HCT116 (cell line): ENCODE data around the gene SYNE1. TPM values are rescaled to one million over a fixed set of nuclear protein-coding genes. Genes with fewer than 3 reads are reported as not detected.
A peak's percentile ranks its signal among the peaks of the same experiment; 100 is the strongest.

Experiments
- ATAC-seq: fragments of 200-7000 bp; cut with Tn5 transposase; 2 replicates; pipeline ENCODE4 v1.9.1; 2020; ENCODE audit warnings: mild to moderate bottlenecking, moderate library complexity
- BruUV-seq: library from RNA; stranded (reverse); fragments of 400-500 nt; replicated peaks from 2 replicates; lab custom pipeline; 2021; lab: Mats Ljungman, UMichigan
- CTCF ChIA-PET: fragments of 300-600 bp; sonication (Branson Sonifier 250); formaldehyde crosslinking; loops from one replicate; lab custom pipeline; 2021; ENCODE audit warnings: antibody characterized with exemption; lab: Charles Lee
- POLR2A ChIA-PET: fragments of 300-600, 350-600 bp; sonication (Branson Sonifier 250); formaldehyde crosslinking; loops from one replicate; lab custom pipeline; 2021; ENCODE audit warnings: antibody characterized with exemption; lab: Charles Lee
- RAD21 ChIA-PET, 2 experiments: fragments of 300-600 bp; sonication (Branson Sonifier 250); formaldehyde crosslinking; loops; one replicate each; lab custom pipeline; 2023; ENCODE audit warnings: low total read pairs in 2 of 2; ENCODE audit not compliant: uncharacterized antibody in 2 of 2, unreplicated experiment in 2 of 2, low non-redundant PET in 1 of 2; lab: Charles Lee
- DNase-seq: peaks from one replicate; pipeline ENCODE4 v3.0.0-alpha.2; 2010; ENCODE audit warnings: low read depth, low spot score
- H2AFZ ChIP-seq: fragments of 200-600 bp; shearing (Covaris generic), sonication (generic); 2 replicates; pipeline ENCODE4 v1.6.1; 2017; ENCODE audit warnings: low read depth, mixed run types, mixed read lengths, antibody characterized with exemption, low read length; ENCODE audit not compliant: poor library complexity, severe bottlenecking
- H3K27ac ChIP-seq: 2 replicates; pipeline ENCODE4 v1.5.1; 2012; ENCODE audit warnings: low read depth, low read length
- H3K27me3 ChIP-seq: fragments of 200-600 bp; sonication (generic); 2 replicates; pipeline ENCODE4 v1.6.1; 2016; ENCODE audit warnings: mixed run types, low read length, mixed read lengths; ENCODE audit not compliant: insufficient read depth
- H3K36me3 ChIP-seq, 2 experiments: fragments of 200-500 bp in 1 of 2; fragments of 200-600 bp in 1 of 2; sonication (Bioruptor generic) in 1 of 2; sonication (generic) in 1 of 2; 2 replicates each; pipeline versions ENCODE4 v1.5.1 to v1.6.1; 2014 to 2016; ENCODE audit warnings: low read length in 2 of 2, inconsistent platforms in 1 of 2, mixed read lengths in 1 of 2, mixed run types in 1 of 2; ENCODE audit not compliant: insufficient read depth in 2 of 2, control insufficient read depth in 1 of 2
- H3K4me1 ChIP-seq, 2 experiments: fragments of 200-600 bp in 1 of 2; sonication (generic) in 1 of 2; 2 replicates each; pipeline versions ENCODE4 v1.5.1 to v1.6.1; 2012 to 2017; ENCODE audit warnings: low read length in 2 of 2, inconsistent platforms in 1 of 2, mild to moderate bottlenecking in 1 of 2, mixed read lengths in 1 of 2, mixed run types in 1 of 2, moderate library complexity in 1 of 2; ENCODE audit not compliant: insufficient read depth in 2 of 2, control insufficient read depth in 1 of 2
- H3K4me2 ChIP-seq: fragments of 200-600 bp; sonication (generic); 2 replicates; pipeline ENCODE4 v1.6.1; 2017; ENCODE audit warnings: mixed run types, low read length, mixed read lengths
- H3K4me3 ChIP-seq, 2 experiments: fragments of 200-600 bp in 1 of 2; sonication (generic) in 1 of 2; replicated peaks in 1 of 2; 2 replicates each; pipeline ENCODE4 v1.5.1; 2011 to 2016; ENCODE audit warnings: low read length in 2 of 2, control low read depth in 1 of 2, low read depth in 1 of 2, mild to moderate bottlenecking in 1 of 2, mixed read lengths in 1 of 2, mixed run types in 1 of 2
- H3K79me2 ChIP-seq: fragments of 200-600 bp; sonication (generic); 2 replicates; pipeline ENCODE4 v1.6.1; 2017; ENCODE audit warnings: mild to moderate bottlenecking, mixed run types, low read length, moderate library complexity, mixed read lengths; ENCODE audit not compliant: insufficient read depth
- H3K9ac ChIP-seq: fragments of 200-600 bp; sonication (generic); 2 replicates; pipeline ENCODE4 v1.6.1; 2016; ENCODE audit warnings: low read length, mixed read lengths
- H3K9me2 ChIP-seq: fragments of 200-600 bp; sonication (generic), shearing (Covaris generic); 2 replicates; pipeline ENCODE4 v1.6.1; 2017; ENCODE audit warnings: mixed run types, mild to moderate bottlenecking, moderate library complexity; ENCODE audit not compliant: insufficient read depth
- H3K9me3 ChIP-seq, 2 experiments: fragments of 200-500 bp in 1 of 2; fragments of 200-600 bp in 1 of 2; sonication (Bioruptor generic) in 1 of 2; sonication (generic) in 1 of 2; 2 replicates each; pipeline ENCODE4 v1.6.1; 2014 to 2017; ENCODE audit warnings: low read length in 2 of 2, mixed read lengths in 2 of 2, inconsistent platforms in 1 of 2, low read depth in 1 of 2, mild to moderate bottlenecking in 1 of 2, mixed run types in 1 of 2, moderate library complexity in 1 of 2; ENCODE audit not compliant: control insufficient read depth in 1 of 2, insufficient read depth in 1 of 2
- H4K20me1 ChIP-seq: fragments of 200-600 bp; sonication (generic), shearing (Covaris generic); 2 replicates; pipeline ENCODE4 v1.6.1; 2017; ENCODE audit warnings: mixed run types, mild to moderate bottlenecking, moderate library complexity; ENCODE audit not compliant: insufficient read depth
- CBX3 ChIP-seq: IDR thresholded peaks from 2 replicates; pipeline ENCODE4 v1.6.1; 2012; ENCODE audit warnings: low read depth
- RAD21 ChIP-seq: IDR thresholded peaks from 2 replicates; pipeline ENCODE4 v1.6.1; 2012; ENCODE audit warnings: low read depth, mild to moderate bottlenecking
- SP1 ChIP-seq: IDR thresholded peaks from 2 replicates; pipeline ENCODE4 v1.6.1; 2012; ENCODE audit warnings: low read depth
- YY1 ChIP-seq: IDR thresholded peaks from 2 replicates; pipeline ENCODE4 v1.6.1; 2011; ENCODE audit warnings: low read length, low read depth, moderate library complexity, mild to moderate bottlenecking; ENCODE audit not compliant: insufficient replicate concordance; ENCODE audit errors: extremely low read depth
- intact Hi-C: fragments of 100-400 bp; cut with micrococcal nuclease; formaldehyde crosslinking; loops from 2 replicates; pipeline ENCODE4 v1.10.0; 2022
- total RNA-seq: library from RNA; stranded (reverse); gene quantifications from one replicate; pipeline ENCODE4 v1.2.1, GENCODE V29; 2021; ENCODE audit not compliant: unreplicated experiment
- TF ChIP-seq, protein P1 (sequence below), 3 experiments: fragments of 200-600 bp in 1 of 3; sonication (generic) in 1 of 3; IDR thresholded peaks in 2 of 3; conservative IDR thresholded peaks in 1 of 3; 2 replicates each; pipeline ENCODE4 v1.5.1; 2012 to 2017; ENCODE audit warnings: low read depth in 2 of 3, low read length in 2 of 3, antibody characterized with exemption in 1 of 3, borderline replicate concordance in 1 of 3, control low read depth in 1 of 3, mild to moderate bottlenecking in 1 of 3, mixed read lengths in 1 of 3, mixed run types in 1 of 3, moderate library complexity in 1 of 3; ENCODE audit not compliant: insufficient read depth in 1 of 3

SYNE1 gene
- total RNA-seq, 1 experiment from 2014 or later = 5.4 TPM

- 0 out of 2 replicates have a peak overlapping the region, but pooled peaks have one; percentile 7 for H3K4me2 ChIP-seq
- peak; percentile 93 for ATAC-seq
- no peaks in the 10 kb centered on the region for H3K9me3 ChIP-seq
- H4K20me1 ChIP-seq = no peaks in the 10 kb centered on the region
- no peak overlapping the region for H3K9ac ChIP-seq
- POLR2A ChIA-PET = interaction anchor here (1.7 kb wide), 1 partner anchor 37 kb away, joined by 5 read pairs; no protein-coding TSS in a partner anchor
- H3K9me2 ChIP-seq = no peaks in the 10 kb centered on the region
- no peaks in the 10 kb centered on the region for H3K4me1 ChIP-seq
- no peaks in the 10 kb centered on the region for H3K36me3 ChIP-seq
- H2AFZ ChIP-seq = peak overlapping the region; percentile 41
- DNase-seq = no peak
- H3K27ac ChIP-seq = no peak overlapping the region
- no peak overlapping the region for H3K4me3 ChIP-seq
- TF ChIP-seq SP1 (no peak), RAD21 (peak; percentile 59), YY1 (no peak)
- TF ChIP-seq, protein P1, sequence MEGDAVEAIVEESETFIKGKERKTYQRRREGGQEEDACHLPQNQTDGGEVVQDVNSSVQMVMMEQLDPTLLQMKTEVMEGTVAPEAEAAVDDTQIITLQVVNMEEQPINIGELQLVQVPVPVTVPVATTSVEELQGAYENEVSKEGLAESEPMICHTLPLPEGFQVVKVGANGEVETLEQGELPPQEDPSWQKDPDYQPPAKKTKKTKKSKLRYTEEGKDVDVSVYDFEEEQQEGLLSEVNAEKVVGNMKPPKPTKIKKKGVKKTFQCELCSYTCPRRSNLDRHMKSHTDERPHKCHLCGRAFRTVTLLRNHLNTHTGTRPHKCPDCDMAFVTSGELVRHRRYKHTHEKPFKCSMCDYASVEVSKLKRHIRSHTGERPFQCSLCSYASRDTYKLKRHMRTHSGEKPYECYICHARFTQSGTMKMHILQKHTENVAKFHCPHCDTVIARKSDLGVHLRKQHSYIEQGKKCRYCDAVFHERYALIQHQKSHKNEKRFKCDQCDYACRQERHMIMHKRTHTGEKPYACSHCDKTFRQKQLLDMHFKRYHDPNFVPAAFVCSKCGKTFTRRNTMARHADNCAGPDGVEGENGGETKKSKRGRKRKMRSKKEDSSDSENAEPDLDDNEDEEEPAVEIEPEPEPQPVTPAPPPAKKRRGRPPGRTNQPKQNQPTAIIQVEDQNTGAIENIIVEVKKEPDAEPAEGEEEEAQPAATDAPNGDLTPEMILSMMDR (IDR thresholded peaks at IDR 0.05 in 2 of 3, conservative IDR thresholded peaks at IDR 0.05 in 1 of 3; ENCODE audit: borderline replicate concordance in 1 of 3, insufficient read depth in 1 of 3, low read depth in 2 of 3, low read length in 2 of 3) = peak; percentile 27 to 97 (median 91); a peak in 5 of 6 replicates
- no TSS peak for BruUV-seq
- no peaks in the 10 kb centered on the region for H3K79me2 ChIP-seq
- intact Hi-C loops = loop anchor here (1.0 kb wide), 1 partner anchor 332 kb away; no protein-coding TSS in a partner anchor
- CTCF ChIA-PET = interaction anchor here (0.6 to 2.5 kb wide), 21 partner anchors 9 to 647 kb away, joined by 3 to 19 read pairs (median 4); no protein-coding TSS in a partner anchor
- H3K27me3 ChIP-seq = no peaks in the 10 kb centered on the region
- RAD21 ChIA-PET = no interaction called here
These were observed 298.6 kb downstream of the SYNE1 start for GRCh38 chr6:152338335-152339125.

- ATAC-seq (no peak), DNase-seq (no peak)
- ChIA-PET POLR2A (no interaction called here), RAD21 (no interaction called here), CTCF (no interaction called here)
- Histone ChIP-seq H3K9ac (no peak overlapping the region), H3K27me3 (no peaks in the 10 kb centered on the region), H2AFZ (no peak overlapping the region), H3K36me3 (no peaks in the 10 kb centered on the region), H3K27ac (no peak overlapping the region), H4K20me1 (no peaks in the 10 kb centered on the region), H3K79me2 (no peaks in the 10 kb centered on the region), H3K4me1 (no peaks in the 10 kb centered on the region), H3K9me3 (no peaks in the 10 kb centered on the region), H3K4me2 (no peak overlapping the region), H3K4me3 (no peak overlapping the region), H3K9me2 (no peaks in the 10 kb centered on the region)
- TF ChIP-seq SP1 (no peak), CBX3 (no peak)
- BruUV-seq = no TSS peak
- intact Hi-C loops = no loop called here
These were observed 302.6 kb downstream of the SYNE1 start for GRCh38 chr6:152334555-152334954.
